ENCODE data around the gene CWF19L1.
"Not testable (repeated sequence)": the region's sequence is repeated elsewhere in the genome, so short reads cannot be mapped to it uniquely, and the experiment has no call there.

The CWF19L1 gene

GRCh38 chr10:100267239-100268104, at the start of gene CWF19L1:
Gene CWF19L1, minus strand, starts transcription at chr10:100267638. Its CDS starts 45 bp downstream, at chr10:100267593.
- DNase-seq = peak; percentile 79

GRCh38 chr10:100315615-100316014, 48.2 kb upstream of the CWF19L1 start:
- DNase-seq = no peak

- DNase-seq = no peak
Observed at GRCh38 chr10:100311298-100311697, 43.9 kb upstream of the CWF19L1 start.

GRCh38 chr10:100307684-100308083, 40.2 kb upstream of the CWF19L1 start:
- DNase-seq = no peak

GRCh38 chr10:100306861-100307260, 39.4 kb upstream of the CWF19L1 start:
- no peak for DNase-seq

GRCh38 chr10:100304414-100304813, 37.0 kb upstream of the CWF19L1 start:
- DNase-seq = no peak

- DNase-seq = no peak
Observed at GRCh38 chr10:100303724-100304319, 36.4 kb upstream of the CWF19L1 start.

GRCh38 chr10:100301123-100301522, 33.7 kb upstream of the CWF19L1 start:
- DNase-seq = not testable (repeated sequence)

- DNase-seq = no peak
Observed at GRCh38 chr10:100297242-100297641, 29.8 kb upstream of the CWF19L1 start.

GRCh38 chr10:100293066-100293465, 25.6 kb upstream of the CWF19L1 start:
- no peak for DNase-seq

- not testable (repeated sequence) for DNase-seq
Observed at GRCh38 chr10:100292300-100292699, 24.9 kb upstream of the CWF19L1 start.

- no peak for DNase-seq
Observed at GRCh38 chr10:100291356-100291755, 23.9 kb upstream of the CWF19L1 start.

GRCh38 chr10:100289641-100290040, 22.2 kb upstream of the CWF19L1 start:
- DNase-seq = no peak

- no peak for DNase-seq
Observed at GRCh38 chr10:100288196-100288595, 20.8 kb upstream of the CWF19L1 start.

- no peak for DNase-seq
Observed at GRCh38 chr10:100287756-100288155, 20.3 kb upstream of the CWF19L1 start.

- peak; percentile 85 for DNase-seq
Observed at GRCh38 chr10:100286051-100287033, 18.9 kb upstream of the CWF19L1 start, which contains the start of gene BLOC1S2. Gene BLOC1S2, minus strand, starts transcription at chr10:100286680. Its CDS starts 21 bp downstream, at chr10:100286659.

GRCh38 chr10:100285326-100285725, 17.9 kb upstream of the CWF19L1 start:
- DNase-seq = not testable (repeated sequence)

- DNase-seq = no peak
Observed at GRCh38 chr10:100282907-100283306, 15.5 kb upstream of the CWF19L1 start.

- not testable (repeated sequence) for DNase-seq
Observed at GRCh38 chr10:100276971-100277370, 9.5 kb upstream of the CWF19L1 start.

GRCh38 chr10:100265821-100266485, 1.5 kb downstream of the CWF19L1 start:
- DNase-seq = no peak

GRCh38 chr10:100254191-100254590, 13.2 kb downstream of the CWF19L1 start:
- no peak for DNase-seq

- DNase-seq = no peak
Observed at GRCh38 chr10:100253041-100253440, 14.4 kb downstream of the CWF19L1 start.
